NK-92 (cell line): Measurements from ENCODE around the gene PTPRF.

Source experiments
- DNase-seq: peaks from one replicate; lab custom pipeline; 2025; ENCODE audit not compliant: unreplicated experiment; lab: John Stamatoyannopoulos, UW

Gene PTPRF

GRCh38 chr1:43576521-43576920, 45.8 kb downstream of the PTPRF start:
- DNase-seq = no peak

GRCh38 chr1:43577655-43578542, 47.2 kb downstream of the PTPRF start:
- no peak for DNase-seq

DNA sequence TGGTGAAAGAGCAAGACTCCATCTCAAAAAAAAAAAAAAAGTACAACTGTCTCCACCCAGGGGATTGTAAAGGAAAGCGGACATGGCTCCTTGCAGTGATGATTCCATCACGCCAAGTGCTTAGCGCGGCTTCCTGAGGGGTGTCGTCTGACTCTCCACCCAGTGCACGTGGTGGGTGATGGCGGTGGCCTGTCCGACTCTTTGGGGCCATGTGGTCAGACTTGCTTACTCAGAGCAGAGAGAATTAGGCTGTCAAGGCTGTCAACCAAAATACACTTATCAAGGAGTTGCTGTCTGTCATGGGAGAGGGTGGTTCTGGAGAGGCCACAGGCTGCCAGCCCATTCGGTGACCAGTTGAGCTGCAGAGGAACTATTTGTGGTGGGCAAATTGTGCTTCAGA, 49.4 kb downstream of the PTPRF start:
- DNase-seq = no peak

DNA sequence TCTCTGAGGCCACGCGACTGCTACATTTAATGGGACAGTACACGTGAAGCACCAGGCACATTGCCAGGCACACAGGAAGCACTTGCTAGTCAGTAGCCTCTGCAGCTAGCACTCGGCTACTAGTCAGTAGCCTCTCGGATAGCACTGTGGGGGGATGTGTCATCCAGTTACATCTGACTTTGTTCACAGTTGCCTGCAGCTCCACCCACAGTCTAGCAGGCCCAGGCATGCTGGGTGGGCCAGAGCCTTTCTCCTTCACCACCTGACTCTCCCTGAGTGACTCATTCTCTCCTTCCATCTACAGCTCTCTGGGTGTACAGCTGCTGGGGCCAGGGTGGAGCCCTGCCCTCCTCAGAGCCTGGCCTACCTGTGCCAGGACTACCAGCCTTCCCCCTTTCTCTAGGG, 51.5 kb downstream of the PTPRF start:
- DNase-seq = no peak

DNA sequence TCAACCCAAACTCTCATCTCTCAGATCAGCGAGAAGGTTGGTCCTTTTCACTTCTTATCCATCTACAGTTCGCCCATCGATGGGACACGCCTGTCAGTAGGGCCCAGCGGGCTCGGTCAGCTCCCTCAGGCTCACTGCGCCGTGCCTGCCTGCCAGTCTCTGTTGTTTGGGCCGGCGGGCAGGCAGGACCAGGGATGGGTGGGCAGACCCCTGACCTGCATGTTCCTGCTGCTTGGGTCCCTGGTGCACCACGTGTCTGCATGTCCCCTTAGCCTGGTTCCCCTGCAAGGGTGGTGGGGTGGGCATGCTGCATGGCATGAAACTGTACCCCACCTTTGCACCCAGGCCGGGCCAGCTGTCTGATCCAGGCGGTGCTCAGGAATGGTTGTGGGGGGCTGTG, 52.4 kb downstream of the PTPRF start:
- DNase-seq = no peak

DNA sequence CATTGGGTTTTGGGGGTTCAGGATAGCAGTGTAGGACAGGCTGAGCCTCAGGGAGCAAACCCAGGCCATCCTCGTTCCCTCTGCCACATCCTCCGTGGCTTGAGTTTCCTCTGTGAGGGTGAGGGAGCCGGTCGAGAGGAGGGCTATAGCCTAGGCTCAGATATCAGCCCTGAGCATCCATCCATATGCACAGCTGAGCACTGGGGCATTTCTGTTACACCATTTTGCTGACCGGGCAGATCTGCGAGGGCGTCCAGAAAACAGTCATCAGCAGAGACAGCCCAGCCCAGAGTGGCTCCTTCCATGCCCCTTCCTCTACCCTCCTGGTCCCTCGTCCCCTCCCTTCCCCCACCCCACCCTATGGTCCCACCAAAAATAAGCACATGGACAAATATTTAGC, 53.5 kb downstream of the PTPRF start:
- DNase-seq = no peak

- no peak for DNase-seq
These were observed 54.9 kb downstream of the PTPRF start for GRCh38 chr1:43585557-43585956.

DNA sequence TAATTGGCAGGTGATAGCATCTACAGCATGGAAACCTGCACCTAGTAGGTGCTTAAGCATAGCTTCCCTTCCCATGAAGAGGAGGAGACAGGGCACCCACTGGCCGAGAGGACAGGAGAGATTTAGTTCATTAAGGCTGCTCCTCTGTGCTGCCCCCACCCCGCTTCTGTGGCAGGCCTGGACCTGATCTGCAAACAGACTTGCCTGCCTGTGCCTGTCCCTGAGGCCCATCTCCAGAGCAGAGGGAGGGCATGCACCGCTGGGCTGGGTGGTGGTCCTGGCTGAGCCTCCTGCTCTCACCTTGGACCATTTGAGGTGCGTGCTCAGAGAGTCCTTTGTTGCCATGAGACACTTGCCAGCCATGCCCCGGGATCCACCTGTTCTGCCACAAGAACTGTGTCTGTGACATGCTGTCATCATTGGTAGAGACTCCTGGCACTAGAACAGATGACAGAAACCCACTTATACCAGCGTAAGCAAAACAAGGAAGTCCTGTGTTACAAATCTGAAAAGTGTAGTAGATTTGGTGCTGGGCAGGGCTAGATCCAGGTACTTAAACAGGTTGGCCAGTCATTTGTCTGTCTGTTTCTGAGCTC, 55.6 kb downstream of the PTPRF start:
- no peak for DNase-seq

DNA sequence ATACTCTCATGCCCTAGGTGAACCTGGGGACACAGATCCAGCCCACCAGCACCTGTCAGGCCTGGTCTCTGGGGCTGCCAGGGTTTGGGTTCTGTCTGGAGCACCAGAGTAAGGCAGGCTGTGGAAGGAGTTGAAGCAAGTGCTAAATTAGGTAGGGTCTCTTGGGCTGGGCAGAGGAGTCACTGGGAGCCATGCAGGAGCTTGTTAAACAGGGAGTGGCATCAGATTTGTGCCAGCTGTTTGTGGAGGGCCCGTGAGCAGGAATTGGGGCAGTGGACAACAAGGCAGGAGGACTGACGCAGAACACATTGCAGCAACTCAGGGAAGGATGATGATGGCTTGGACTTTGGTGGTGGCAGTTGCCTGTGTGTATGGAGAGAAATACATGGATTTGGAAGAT, 56.3 kb downstream of the PTPRF start:
- no peak for DNase-seq

- no peak for DNase-seq
These were observed 56.9 kb downstream of the PTPRF start for GRCh38 chr1:43587594-43587993.

GRCh38 chr1:43588592-43588991, 57.9 kb downstream of the PTPRF start:
- DNase-seq = no peak

- no peak for DNase-seq
These were observed 59.8 kb downstream of the PTPRF start for GRCh38 chr1:43590388-43590925.

GRCh38 chr1:43591181-43591580, 60.5 kb downstream of the PTPRF start:
- no peak for DNase-seq

GRCh38 chr1:43592051-43592665, 61.5 kb downstream of the PTPRF start:
- DNase-seq = no peak

- DNase-seq = no peak
These were observed 62.4 kb downstream of the PTPRF start for GRCh38 chr1:43592974-43593683.

DNA sequence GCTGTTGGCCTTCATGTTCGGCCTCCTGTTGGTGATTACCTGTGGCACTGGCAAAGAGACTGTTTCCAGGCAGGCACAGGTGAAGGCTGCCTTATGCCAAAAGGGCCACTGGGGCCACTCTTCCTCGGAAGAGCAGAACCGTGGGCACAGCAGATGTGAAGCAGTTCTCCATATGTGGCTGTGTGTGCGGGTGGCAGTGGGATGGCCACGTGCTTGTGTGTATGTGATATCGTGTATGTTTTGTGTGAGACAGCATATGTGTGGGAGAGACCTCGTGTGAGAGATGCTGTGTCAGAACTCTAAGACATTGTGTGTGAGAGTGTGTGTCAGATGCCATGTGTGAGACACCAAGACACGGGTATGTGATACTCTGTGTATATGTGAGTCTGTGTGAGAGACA, 65.9 kb downstream of the PTPRF start:
- DNase-seq = no peak

DNA sequence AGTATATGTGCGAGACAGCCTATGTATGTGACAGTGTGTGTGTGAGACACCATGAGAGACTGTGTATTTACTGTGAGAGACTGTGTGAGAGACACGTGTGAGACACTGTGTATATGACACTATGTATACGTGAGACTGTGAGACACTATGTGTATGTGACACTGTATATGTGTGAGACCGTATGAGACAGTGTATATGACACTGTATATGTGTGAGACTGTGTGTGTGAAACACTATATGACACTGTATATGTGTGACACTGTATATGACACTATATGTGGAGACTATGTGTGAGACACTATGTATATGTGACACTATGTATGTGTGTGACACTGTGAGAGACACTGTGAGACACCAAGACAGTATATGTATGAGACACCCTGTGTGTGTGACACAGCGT, 66.3 kb downstream of the PTPRF start:
- DNase-seq = no peak

GRCh38 chr1:43597721-43598120, 67.0 kb downstream of the PTPRF start:
- no peak for DNase-seq

- no peak for DNase-seq
These were observed 67.9 kb downstream of the PTPRF start for GRCh38 chr1:43598622-43599021.

- no peak for DNase-seq
These were observed 69.6 kb downstream of the PTPRF start for GRCh38 chr1:43600033-43601020.
